Measurements from ENCODE around the gene DYNC1LI2. TPM values are rescaled to one million over a fixed set of nuclear protein-coding genes. Genes with fewer than 3 reads are reported as not detected.
"Not testable (repeated sequence)": the region's sequence is repeated elsewhere in the genome, so short reads cannot be mapped to it uniquely, and the experiment has no call there.

Gene DYNC1LI2
- total RNA-seq (2014; rRNA removed; shearing (Covaris generic); ENCODE audit: low replicate concordance) = 45.7 and 66.9 TPM in 2 replicates

GRCh38 chr16:66751303-66751991, at the start of gene DYNC1LI2:
DYNC1LI2 (minus strand) TSS chr16:66751609; CDS start chr16:66751591, 18 bp downstream.
- in situ Hi-C loops (cut with HindIII; ENCODE audit: low pct_unique_long_range_greater_than_20kb, low sequenced_read_pairs) = no loop called here
- peak; percentile 64 for DNase-seq (ENCODE audit: low read depth)

GRCh38 chr16:66800856-66801255, 49.4 kb upstream of the DYNC1LI2 start:
- DNase-seq (ENCODE audit: low read depth) = no peak
- in situ Hi-C loops (cut with HindIII; ENCODE audit: low pct_unique_long_range_greater_than_20kb, low sequenced_read_pairs) = no loop called here

DNA sequence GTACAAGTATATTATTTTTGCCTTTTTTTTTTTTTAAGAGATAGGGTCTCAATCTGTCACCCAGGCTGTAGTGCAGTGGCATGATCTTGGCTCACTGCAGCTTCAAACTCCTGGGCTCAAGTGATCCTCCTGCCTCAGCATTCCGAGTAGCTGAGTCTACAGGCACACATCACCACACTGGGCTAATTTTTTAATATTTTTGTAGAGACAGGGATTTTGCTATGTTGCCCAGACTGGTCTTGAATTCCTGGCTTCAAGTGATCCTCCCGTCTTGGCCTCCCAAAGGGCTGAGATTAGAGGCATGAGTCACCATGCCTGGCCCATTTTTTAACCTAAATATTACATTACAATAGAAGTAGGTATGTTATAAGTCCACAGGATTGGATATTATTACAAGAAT, 46.8 kb upstream of the DYNC1LI2 start:
- DNase-seq (ENCODE audit: low read depth) = no peak
- in situ Hi-C loops (cut with HindIII; ENCODE audit: low pct_unique_long_range_greater_than_20kb, low sequenced_read_pairs) = no loop called here

DNA sequence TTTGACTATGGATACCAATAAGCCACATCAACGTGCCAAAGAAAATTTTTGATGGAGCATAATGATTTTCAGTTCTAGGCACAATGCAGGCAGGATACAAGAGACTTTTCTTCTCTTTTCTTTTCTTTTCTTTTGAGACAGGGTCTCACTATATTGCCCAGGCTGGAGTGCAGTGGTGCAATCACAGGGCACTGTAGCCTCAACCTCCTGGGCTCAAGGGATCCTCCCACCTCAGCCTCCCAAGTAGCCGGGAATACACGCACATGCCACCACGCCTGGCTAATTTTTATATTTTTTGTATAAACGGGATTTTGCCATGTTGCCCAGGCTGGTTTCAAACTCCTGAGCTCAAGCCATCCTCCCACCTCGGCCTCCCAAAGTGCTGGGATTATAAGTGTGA, 42.6 kb upstream of the DYNC1LI2 start:
- in situ Hi-C loops (cut with HindIII; ENCODE audit: low pct_unique_long_range_greater_than_20kb, low sequenced_read_pairs); DNase-seq (ENCODE audit: low read depth): not testable (repeated sequence)

- in situ Hi-C loops (cut with HindIII; ENCODE audit: low pct_unique_long_range_greater_than_20kb, low sequenced_read_pairs) = no loop called here
- DNase-seq (ENCODE audit: low read depth) = no peak
These were observed 38.8 kb upstream of the DYNC1LI2 start for GRCh38 chr16:66790130-66790733.

DNA sequence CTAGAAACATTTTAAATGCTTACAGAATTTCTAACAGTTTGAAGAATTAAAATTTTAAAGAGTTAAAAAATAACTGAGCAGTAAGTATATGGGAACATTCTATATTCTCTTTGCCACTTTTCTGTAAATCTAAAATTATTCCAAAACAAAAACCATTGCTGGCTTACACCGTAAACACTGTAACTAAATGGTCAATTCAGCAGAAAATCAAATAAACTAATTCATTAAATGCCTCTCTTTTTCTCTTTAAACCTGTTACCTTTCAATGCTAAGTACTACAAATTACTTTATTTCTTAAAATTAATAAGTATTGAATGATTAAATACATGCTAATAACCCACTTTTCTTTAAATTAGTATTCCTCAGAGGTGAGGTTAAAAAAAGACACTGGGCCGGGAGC, 36.0 kb upstream of the DYNC1LI2 start:
- in situ Hi-C loops (cut with HindIII; ENCODE audit: low pct_unique_long_range_greater_than_20kb, low sequenced_read_pairs) = no loop called here
- DNase-seq (ENCODE audit: low read depth) = no peak

DNA sequence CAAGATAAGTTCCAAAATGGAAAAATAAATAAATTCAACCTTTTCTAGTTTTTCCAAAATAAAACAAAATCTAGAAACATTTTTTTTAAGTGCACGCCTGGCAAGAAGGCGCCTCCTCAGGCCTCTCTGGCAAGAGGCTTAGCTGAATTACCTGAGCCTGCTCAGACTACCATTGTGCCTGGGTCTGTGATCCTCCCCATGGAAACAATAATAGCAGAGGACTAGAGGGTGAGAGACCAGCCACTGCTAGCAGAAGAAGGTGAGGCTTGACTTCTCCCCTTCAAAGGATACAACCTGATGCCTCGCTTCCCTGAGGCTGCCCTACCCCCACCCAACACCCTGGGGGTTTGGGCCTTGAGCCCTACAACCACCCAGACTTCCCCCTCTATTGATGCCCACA, 35.1 kb upstream of the DYNC1LI2 start:
- in situ Hi-C loops (cut with HindIII; ENCODE audit: low pct_unique_long_range_greater_than_20kb, low sequenced_read_pairs) = no loop called here
- no peak for DNase-seq (ENCODE audit: low read depth)

DNA sequence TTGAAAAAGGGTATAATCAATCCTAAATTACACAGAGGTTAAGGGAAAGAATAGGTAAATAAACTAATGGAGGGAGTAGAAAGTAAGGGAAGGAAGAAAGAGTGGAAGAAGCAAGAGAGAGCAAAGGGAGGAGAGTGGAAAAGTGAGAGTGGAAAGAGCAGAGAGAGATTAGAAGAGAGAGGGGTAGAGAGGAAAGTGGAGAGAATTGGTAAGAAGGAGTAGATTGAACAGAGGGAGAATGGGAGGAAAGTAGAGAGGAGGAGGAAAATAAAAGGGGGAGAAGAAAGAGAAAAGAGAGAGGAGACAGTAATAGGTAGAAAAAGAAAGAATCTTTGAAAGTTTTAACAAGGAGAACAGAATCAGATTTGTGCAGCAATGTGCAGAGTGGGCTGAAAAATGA, 25.0 kb upstream of the DYNC1LI2 start:
- DNase-seq (ENCODE audit: low read depth) = no peak
- in situ Hi-C loops (cut with HindIII; ENCODE audit: low pct_unique_long_range_greater_than_20kb, low sequenced_read_pairs) = no loop called here

GRCh38 chr16:66774981-66775380, 23.6 kb upstream of the DYNC1LI2 start:
- in situ Hi-C loops (cut with HindIII; ENCODE audit: low pct_unique_long_range_greater_than_20kb, low sequenced_read_pairs) = no loop called here
- no peak for DNase-seq (ENCODE audit: low read depth)

GRCh38 chr16:66758086-66758485, 6.7 kb upstream of the DYNC1LI2 start:
- no peak for DNase-seq (ENCODE audit: low read depth)
- in situ Hi-C loops (cut with HindIII; ENCODE audit: low pct_unique_long_range_greater_than_20kb, low sequenced_read_pairs) = no loop called here

DNA sequence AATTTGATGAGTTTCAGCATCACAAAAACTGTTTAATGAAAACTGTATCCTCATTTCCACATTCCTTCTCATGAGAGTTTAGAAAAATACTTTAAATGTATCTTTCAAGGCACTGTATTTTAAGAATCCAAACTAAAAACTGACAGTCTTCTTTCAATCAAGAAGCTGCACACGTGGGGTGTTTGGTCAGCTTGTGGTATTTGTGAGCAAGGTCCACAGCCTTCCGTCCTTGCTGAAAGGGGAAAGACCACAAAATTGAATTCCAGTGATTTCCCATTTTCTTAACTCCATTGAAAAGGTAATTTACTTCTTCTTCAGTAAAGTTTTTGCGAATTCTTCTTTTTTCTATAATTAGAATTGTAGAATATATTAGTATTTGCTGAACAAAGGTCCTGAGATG, 3.4 kb upstream of the DYNC1LI2 start:
- in situ Hi-C loops (cut with HindIII; ENCODE audit: low pct_unique_long_range_greater_than_20kb, low sequenced_read_pairs) = no loop called here
- DNase-seq (ENCODE audit: low read depth) = no peak

DNA sequence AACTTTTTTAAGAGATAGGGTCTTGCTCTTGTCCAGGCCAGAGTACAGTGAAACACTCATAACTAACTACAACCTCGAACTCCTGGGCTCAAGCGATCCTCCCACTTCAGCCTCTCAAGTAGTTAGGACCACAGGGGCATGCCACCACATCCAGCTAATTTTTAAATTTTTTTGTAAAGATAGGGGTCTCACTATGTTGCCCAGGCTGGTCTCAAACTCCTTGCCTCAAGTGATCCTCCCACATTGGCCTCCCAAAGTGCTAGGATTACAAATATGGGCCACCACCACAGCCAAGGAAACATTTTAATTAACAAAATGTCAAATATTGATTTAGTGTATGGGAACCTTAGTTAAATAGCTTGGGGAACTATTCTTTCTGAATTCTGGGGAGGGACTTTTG, 2.8 kb upstream of the DYNC1LI2 start:
- in situ Hi-C loops (cut with HindIII; ENCODE audit: low pct_unique_long_range_greater_than_20kb, low sequenced_read_pairs) = no loop called here
- DNase-seq (ENCODE audit: low read depth) = no peak

DNA sequence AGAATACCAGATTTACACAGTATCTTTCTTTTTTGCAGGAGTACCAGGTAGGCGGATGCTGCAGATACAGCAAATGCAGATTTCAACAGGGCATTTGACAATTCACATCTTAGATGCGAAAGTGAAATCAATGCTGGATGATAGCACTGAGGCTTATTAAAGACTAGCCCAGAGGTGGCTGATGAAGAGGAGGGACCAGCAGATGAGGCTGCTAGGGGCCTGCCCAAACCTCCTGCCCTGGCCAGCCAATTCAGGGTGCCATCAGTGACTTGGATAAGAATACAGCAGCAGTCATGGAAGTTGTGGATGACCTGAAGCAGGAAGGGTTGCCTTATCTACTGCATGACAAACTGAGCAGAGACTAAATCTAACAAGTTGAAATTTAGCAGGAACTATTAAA, 1.5 kb upstream of the DYNC1LI2 start:
- in situ Hi-C loops (cut with HindIII; ENCODE audit: low pct_unique_long_range_greater_than_20kb, low sequenced_read_pairs) = no loop called here
- no peak for DNase-seq (ENCODE audit: low read depth)

DNA sequence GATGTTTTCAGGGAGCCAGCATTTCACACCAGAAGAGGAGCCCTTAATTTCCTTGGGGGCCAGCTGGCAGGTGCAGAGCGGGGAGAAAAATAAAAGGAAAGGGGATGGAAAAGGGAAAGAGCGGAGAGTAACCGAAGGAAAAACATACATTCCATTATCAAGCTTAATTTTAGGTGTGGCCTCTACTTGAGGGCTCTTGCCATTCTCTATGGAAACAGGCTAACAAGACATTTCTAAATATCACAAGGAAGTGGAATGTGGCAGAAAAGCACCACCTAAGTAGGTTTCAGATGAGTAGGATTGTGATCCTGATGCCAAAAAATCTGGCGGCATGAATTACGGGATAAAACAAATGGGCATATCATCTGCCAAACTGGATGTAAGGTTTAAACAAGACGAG, 970 bp upstream of the DYNC1LI2 start:
- DNase-seq (ENCODE audit: low read depth) = no peak
- in situ Hi-C loops (cut with HindIII; ENCODE audit: low pct_unique_long_range_greater_than_20kb, low sequenced_read_pairs) = no loop called here

GRCh38 chr16:66751992-66752322, 548 bp upstream of the DYNC1LI2 start:
- DNase-seq (ENCODE audit: low read depth) = no peak
- in situ Hi-C loops (cut with HindIII; ENCODE audit: low pct_unique_long_range_greater_than_20kb, low sequenced_read_pairs) = no loop called here

- no peak for DNase-seq (ENCODE audit: low read depth)
These were observed 431 bp downstream of the DYNC1LI2 start for GRCh38 chr16:66751053-66751302.

DNA sequence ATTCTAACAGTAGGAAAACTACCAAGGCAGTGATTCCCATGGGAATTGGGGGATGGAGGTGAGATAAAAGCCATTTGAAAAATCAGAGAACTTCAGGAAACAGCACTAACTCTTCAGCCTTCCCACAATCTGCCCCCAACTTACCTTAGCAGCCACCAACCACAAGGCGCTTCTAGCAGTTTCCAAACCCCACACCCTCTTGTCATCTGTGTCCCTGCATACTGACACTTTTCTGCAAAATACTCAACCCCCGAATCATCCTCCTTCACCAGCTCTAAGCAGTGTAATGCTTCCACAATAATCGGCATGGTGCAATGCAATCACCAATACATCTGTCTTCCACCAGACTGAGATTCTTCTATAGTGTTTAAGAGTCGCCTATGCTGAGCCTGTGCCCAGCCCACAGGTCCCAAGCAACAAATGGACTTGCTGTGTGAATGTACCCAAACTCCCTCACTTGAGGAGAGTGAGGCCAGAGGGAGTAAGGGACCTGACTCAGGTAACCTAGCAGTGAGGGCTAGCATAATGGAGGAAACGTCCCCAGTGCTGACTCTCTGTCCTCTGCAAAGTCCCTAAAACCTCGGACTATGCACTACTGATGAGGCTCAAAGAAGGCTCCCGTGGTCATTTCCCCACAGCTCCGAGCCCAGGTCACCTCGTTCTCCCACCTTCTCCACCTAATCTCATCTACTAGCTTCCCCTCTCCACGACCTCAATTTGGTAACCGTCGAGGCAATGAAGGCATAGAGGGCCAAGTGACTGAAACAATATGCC, 943 bp downstream of the DYNC1LI2 start:
- DNase-seq (ENCODE audit: low read depth) = no peak
- in situ Hi-C loops (cut with HindIII; ENCODE audit: low pct_unique_long_range_greater_than_20kb, low sequenced_read_pairs) = no loop called here

More at GRCh38 chr16:66751053-66751302, 431 bp downstream of the DYNC1LI2 start:
- in situ Hi-C loops (cut with HindIII; ENCODE audit: low pct_unique_long_range_greater_than_20kb, low sequenced_read_pairs) = no loop called here

- DNase-seq (ENCODE audit: low read depth) = no peak
- in situ Hi-C loops (cut with HindIII; ENCODE audit: low pct_unique_long_range_greater_than_20kb, low sequenced_read_pairs) = no loop called here
These were observed 4.7 kb downstream of the DYNC1LI2 start for GRCh38 chr16:66746682-66747081.

- in situ Hi-C loops (cut with HindIII; ENCODE audit: low pct_unique_long_range_greater_than_20kb, low sequenced_read_pairs) = no loop called here
- DNase-seq (ENCODE audit: low read depth) = no peak
These were observed 5.4 kb downstream of the DYNC1LI2 start for GRCh38 chr16:66746048-66746447.
